Ovary (tissue), 9 donors: ENCODE measurements around the gene CELA3A. TPM values are rescaled to one million over a fixed set of nuclear protein-coding genes. Genes with fewer than 3 reads are reported as not detected.

Experiments
- DNase-seq, 5 donors: peaks; one replicate each; pipeline ENCODE4 v3.0.0-alpha.2; 2019 to 2020
- H3K27ac ChIP-seq, 2 donors: fragments of 200-600 bp; one replicate each; pipeline versions ENCODE4 v1.5.1 to v1.8.0; 2019 to 2022
- H3K27me3 ChIP-seq: fragments of 200-600 bp; one replicate; pipeline ENCODE4 v1.8.0; 2022
- H3K36me3 ChIP-seq: fragments of 200-600 bp; sonication (generic); one replicate; pipeline ENCODE4 v1.5.1; 2019
- H3K4me1 ChIP-seq: one replicate; pipeline ENCODE4 v1.8.1; 2013; ENCODE audit warnings: mild to moderate bottlenecking, moderate library complexity; ENCODE audit not compliant: insufficient read depth
- H3K4me3 ChIP-seq: fragments of 200-600 bp; sonication (generic); one replicate; pipeline ENCODE4 v1.5.1; 2017
- H3K9me3 ChIP-seq, 2 donors: fragments of 200-600 bp in 1 of 2; sonication (generic) in 1 of 2; one replicate each; pipeline versions ENCODE4 v1.5.1 to v1.8.1; 2013 to 2019; ENCODE audit warnings: mild to moderate bottlenecking in 1 of 2, moderate library complexity in 1 of 2
- CTCF ChIP-seq, 3 donors: fragments of 450-650 bp in 2 of 3; fragments of 200-600 bp in 1 of 3; IDR thresholded peaks; one replicate each; pipeline versions ENCODE4 v1.5.1 to v1.8.0; 2016 to 2022; ENCODE audit warnings: antibody characterized with exemption in 3 of 3, mild to moderate bottlenecking in 1 of 3
- EP300 ChIP-seq: sonication (generic); formaldehyde crosslinking; IDR thresholded peaks from one replicate; pipeline ENCODE4 v1.6.1; 2017; ENCODE audit warnings: antibody characterized with exemption
- POLR2A ChIP-seq: fragments of 450-650 bp; IDR thresholded peaks from one replicate; pipeline ENCODE4 v1.6.1; 2017; ENCODE audit warnings: antibody characterized with exemption, mild to moderate bottlenecking, moderate library complexity
- WGBS, 3 donors: extraction: QIAGEN DNeasy Blood & Tissue Kit in 1 of 3; methylation state at CpG; one replicate each; pipeline versions ENCODE4 v1.1.5 to v1.1.7; 2013 to 2017; 5-methylcytosine and 5-hydroxymethylcytosine counted together
- intact Hi-C, 4 donors: fragments of 100-400 bp; cut with DNase I; formaldehyde crosslinking; loops; one replicate each; pipeline versions ENCODE4 v1.11.0 to v1.15.1; 2022 to 2023
- polyA plus RNA-seq, 2 donors: library from polyadenylated mRNA; stranded (reverse); fragments of 200-250 nt in 1 of 2; fragments of 350-450 nt in 1 of 2; fragmentation: Illumina TruSeq in 1 of 2; extraction: RNeasy Lipid Tissue Mini Kit (QIAGEN cat#74804) in 1 of 2; gene quantifications; one replicate each; pipeline ENCODE4 v1.2.3, GENCODE V29; 2013 to 2014
- total RNA-seq, 7 donors: library from RNA; depleted of rRNA in 2 of 7; stranded (reverse); fragments of >200 nt in 2 of 7; fragmentation: NEBNext Ultra II Directional in 3 of 7; extraction: Animal tissue kit (Norgen Biotek cat#: 25700) in 3 of 7; gene quantifications; one replicate each; pipeline versions ENCODE4 v1.1.0 to v1.2.4, GENCODE V29; 2016 to 2023
- donor health status: DM: no; HTN: no; CAD: no; lungs with moderate emphysema.
- donor health status: DM: no; HTN: no; CAD: no.
- donor health status: Bipolar disorder and iron deficiency.
- donor health status: DM: yes; HTN: yes; CAD: no.
- donor health status: DM: no; HTN: no; CAD: no.
- donor health status: DM: yes; HTN: yes; CAD: no.

The CELA3A gene
- total and polyA plus RNA-seq, 9 donors: 0.12 to 25.4 (median 3.3) TPM; not detected in 4

DNA sequence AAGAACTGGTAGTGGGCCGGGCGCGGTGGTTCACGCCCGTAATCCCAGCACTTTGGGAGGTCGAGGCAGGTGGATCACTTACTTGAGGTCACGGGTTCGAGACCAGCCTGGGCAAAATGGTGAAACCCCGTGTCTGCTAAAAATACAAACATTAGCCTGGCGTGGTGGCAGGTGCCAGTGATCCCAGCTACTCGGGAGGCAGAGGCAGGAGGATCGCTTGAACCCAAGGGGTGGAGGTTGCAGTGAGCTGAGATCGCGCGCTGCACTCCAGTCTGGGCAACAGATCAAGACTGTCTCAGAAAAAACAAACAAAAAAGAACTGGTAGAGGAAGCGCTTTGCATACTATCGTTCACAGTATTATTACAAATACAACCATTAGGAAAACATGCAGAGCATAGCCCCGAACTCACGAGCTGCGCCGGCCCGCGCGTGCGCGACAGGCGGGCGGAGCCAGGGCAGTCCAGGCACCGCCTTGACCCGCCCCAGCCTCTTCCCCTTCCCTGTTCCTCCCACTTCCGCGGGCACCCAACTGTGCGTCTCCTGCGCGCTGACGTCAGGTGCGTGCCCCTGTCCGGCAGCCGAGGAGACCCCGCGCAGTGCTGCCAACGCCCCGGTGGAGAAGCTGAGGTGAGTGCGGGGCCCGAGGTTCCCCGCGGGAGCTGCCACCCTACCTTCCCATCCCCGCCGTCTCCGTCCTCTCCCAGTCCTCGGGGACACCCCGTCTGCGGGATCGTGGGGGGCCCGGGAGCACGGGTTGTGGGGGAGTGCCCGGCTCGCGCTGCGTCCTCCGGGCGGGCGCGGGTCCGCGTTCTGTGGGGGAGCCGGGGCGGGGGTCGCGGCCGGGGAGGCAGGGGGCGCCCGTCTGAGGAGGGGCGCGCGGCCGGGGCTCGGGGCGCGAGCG lies 50.9 kb downstream of the CELA3A start, which contains the start of gene CDC42:
Gene CDC42 (plus strand): TSS at position 595 of the 902 bp plus-strand sequence. CDS start 25,770 bp downstream, outside the sequence.
- peak; percentile 96 to 98 (median 97) for DNase-seq
- peak within 1 kb of the TSS; percentile 95 for H3K4me3 ChIP-seq
- 11 to 16% (median 14%) methylated on average over 67 to 81 of the region's 81 CpGs for WGBS, 3 donors
- no peaks in the 10 kb centered on the region for H3K27me3 ChIP-seq
- intact Hi-C loops: no loop called here
- peak within 1 kb of the TSS; percentile 100 for H3K27ac ChIP-seq
- peak; percentile 98 for TF ChIP-seq POLR2A
- TF ChIP-seq EP300: no peak
- no peaks in the 10 kb centered on the region for H3K9me3 ChIP-seq
- H3K4me1 ChIP-seq: peaks cover 8% of the 10 kb centered on the region
- no peaks in the 10 kb centered on the region for H3K36me3 ChIP-seq

GRCh38 chr1:22053017-22053860 lies 51.8 kb downstream of the CELA3A start:
- peak; percentile 61 to 78 (median 70) for DNase-seq
- peaks cover 11% of the 10 kb centered on the region for H3K4me1 ChIP-seq
- WGBS, 3 donors: 0 to 1% (median 1%) methylated on average over 32 to 65 of the region's 70 CpGs
- peak overlapping the region; percentile 95 for H3K4me3 ChIP-seq
- intact Hi-C loops: no loop called here
- peak overlapping the region; percentile 100 for H3K27ac ChIP-seq
- H3K36me3 ChIP-seq: no peaks in the 10 kb centered on the region
- H3K27me3 ChIP-seq: no peaks in the 10 kb centered on the region
- H3K9me3 ChIP-seq: no peaks in the 10 kb centered on the region
- TF ChIP-seq POLR2A (no peak), EP300 (no peak), CTCF (IDR thresholded peaks at IDR 0.05) (no peak)

DNA sequence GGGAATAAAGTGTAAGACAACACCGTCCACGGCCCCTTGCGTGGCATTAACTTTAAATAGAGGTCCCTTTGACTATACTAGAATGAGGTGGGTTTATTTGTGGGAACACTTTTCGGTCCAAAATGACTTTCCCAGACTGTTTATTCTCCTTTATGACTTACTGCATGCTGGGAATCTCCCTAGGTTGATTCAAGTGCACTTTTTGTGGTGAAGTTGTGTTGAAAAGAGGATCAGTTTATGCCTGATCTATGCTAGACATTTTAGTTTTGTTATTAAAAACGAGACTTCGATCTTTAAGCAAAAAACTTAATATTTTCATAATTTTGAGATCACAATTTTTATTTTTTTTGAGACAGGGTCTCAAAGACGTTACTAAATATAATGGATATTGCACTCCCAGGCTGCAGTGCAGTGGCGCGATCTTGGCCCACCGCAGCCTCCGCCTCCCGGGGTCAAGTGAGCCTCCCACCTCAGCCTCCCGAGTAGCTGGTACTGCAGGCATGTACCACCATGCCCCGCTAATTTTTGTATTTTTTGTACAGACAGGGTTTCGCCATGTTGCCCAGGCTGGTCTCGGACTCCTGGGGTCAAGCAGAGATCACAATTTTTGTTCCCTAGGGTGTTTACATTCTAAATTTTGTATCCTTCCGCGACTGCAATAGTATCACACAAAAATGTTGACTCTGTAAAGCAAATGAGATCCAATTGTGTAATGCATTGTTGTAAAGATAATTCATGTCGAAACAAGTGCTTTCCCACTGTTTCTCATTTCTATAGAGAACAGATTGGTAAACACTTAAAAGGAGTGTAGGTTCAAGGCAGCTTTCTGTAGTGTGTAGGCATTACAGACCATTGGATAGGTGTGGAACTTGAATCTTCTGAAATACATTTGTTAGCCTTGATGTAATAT lies 52.7 kb downstream of the CELA3A start:
- H3K9me3 ChIP-seq: no peaks in the 10 kb centered on the region
- peak overlapping the region; percentile 95 for H3K4me3 ChIP-seq
- no peaks in the 10 kb centered on the region for H3K36me3 ChIP-seq
- peaks cover 13% of the 10 kb centered on the region for H3K4me1 ChIP-seq
- 38 to 45% (median 41%) methylated on average over 19 of the region's 19 CpGs for WGBS, 3 donors
- peak in 1 of 5 donors; percentile 34 for DNase-seq
- TF ChIP-seq POLR2A (no peak), EP300 (no peak), CTCF (IDR thresholded peaks at IDR 0.05) (no peak)
- peak overlapping the region; percentile 100 for H3K27ac ChIP-seq
- intact Hi-C loops: no loop called here
- H3K27me3 ChIP-seq: no peaks in the 10 kb centered on the region

DNA sequence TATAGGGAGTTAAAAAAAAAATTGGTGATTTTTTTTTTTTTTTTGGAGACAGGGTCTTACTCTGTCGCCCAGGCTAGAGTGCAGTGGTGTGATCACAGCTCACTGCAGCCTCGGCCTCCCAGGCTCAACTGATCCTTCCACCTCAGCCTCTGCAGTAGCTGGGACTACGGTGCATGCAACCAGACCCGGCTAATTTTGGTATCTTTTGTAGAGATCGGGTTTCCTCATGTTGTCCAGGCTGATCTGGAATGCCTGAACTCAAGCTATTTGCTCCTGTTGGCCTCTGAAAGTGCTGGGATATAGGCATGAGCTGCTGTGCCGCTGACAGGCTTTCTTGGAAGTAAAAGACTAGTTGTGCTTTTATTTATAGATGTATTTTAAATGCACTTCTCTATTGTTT lies 54.0 kb downstream of the CELA3A start:
- no peak for DNase-seq
- TF ChIP-seq CTCF (IDR thresholded peaks at IDR 0.05) (no peak), EP300 (no peak), POLR2A (no peak)
- Histone ChIP-seq H3K36me3 (no peaks in the 10 kb centered on the region), H3K4me1 (peaks cover 13% of the 10 kb centered on the region), H3K4me3 (no peak overlapping the region), H3K9me3 (no peaks in the 10 kb centered on the region), H3K27me3 (no peaks in the 10 kb centered on the region), H3K27ac (no peak overlapping the region)
- 40 to 46% (median 43%) methylated on average over 6 of the region's 6 CpGs for WGBS, 3 donors
- intact Hi-C loops: no loop called here
